Choroid plexus epithelial cell (primary cell): Measurements from ENCODE around the gene PLSCR4.

Experiments used
- DNase-seq: peaks from one replicate; pipeline ENCODE4 v3.0.0-alpha.2; 2010; ENCODE audit warnings: low read depth
- H3K4me3 ChIP-seq: 2 replicates; pipeline ENCODE4 v1.5.1; 2011; ENCODE audit warnings: low read depth, mild to moderate bottlenecking, control low read depth, low read length, moderate library complexity
- TF ChIP-seq, protein P1 (sequence below): conservative IDR thresholded peaks from 2 replicates; pipeline ENCODE4 v1.5.1; 2011; ENCODE audit warnings: low read depth, mild to moderate bottlenecking, control low read depth, inconsistent platforms, low read length, moderate library complexity

PLSCR4 gene

DNA sequence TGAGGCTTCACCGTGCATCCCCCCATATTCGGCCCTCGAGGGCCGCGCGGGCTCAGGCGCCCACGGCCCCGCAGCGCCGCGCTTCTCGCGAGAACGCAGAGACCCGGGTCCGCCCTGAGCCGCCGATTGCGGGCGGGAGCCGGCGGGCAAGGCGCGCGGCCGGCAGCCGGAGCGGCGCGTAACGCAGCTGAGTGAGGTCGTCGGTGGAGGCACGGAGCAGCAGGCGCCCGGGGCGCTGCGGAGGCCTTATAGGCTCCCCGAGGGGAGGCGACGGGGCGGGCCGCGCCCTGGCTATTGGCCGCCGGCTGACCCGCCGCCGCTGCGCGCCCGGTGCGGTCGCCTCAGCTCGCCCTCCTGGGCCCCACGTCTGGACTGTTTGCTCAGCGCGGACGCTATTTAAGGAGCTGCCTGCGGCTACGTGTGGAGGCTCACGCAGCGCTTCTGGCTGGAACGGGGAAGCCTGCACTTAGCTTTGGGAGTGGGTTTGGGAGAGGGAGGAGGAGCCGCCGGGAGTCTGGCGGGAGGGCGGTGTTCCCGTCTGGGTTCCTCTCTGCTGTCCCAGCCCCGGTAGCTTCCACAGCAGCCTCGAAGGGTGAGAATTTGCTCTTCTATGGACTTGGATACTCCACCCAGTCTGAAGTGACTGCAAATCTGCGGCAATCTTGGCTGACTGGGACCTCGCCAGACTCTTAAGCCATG, 89.8 kb downstream of the PLSCR4 start, which contains the start of gene PLOD2:
TSS of gene PLOD2 (minus strand) at position 221 of the 699 bp plus-strand sequence. CDS start at position 26, 195 bp downstream.
- DNase-seq: peak; percentile 94
- TF ChIP-seq, protein P1, sequence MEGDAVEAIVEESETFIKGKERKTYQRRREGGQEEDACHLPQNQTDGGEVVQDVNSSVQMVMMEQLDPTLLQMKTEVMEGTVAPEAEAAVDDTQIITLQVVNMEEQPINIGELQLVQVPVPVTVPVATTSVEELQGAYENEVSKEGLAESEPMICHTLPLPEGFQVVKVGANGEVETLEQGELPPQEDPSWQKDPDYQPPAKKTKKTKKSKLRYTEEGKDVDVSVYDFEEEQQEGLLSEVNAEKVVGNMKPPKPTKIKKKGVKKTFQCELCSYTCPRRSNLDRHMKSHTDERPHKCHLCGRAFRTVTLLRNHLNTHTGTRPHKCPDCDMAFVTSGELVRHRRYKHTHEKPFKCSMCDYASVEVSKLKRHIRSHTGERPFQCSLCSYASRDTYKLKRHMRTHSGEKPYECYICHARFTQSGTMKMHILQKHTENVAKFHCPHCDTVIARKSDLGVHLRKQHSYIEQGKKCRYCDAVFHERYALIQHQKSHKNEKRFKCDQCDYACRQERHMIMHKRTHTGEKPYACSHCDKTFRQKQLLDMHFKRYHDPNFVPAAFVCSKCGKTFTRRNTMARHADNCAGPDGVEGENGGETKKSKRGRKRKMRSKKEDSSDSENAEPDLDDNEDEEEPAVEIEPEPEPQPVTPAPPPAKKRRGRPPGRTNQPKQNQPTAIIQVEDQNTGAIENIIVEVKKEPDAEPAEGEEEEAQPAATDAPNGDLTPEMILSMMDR: no peak
- H3K4me3 ChIP-seq: peak within 1 kb of the TSS; percentile 84

DNA sequence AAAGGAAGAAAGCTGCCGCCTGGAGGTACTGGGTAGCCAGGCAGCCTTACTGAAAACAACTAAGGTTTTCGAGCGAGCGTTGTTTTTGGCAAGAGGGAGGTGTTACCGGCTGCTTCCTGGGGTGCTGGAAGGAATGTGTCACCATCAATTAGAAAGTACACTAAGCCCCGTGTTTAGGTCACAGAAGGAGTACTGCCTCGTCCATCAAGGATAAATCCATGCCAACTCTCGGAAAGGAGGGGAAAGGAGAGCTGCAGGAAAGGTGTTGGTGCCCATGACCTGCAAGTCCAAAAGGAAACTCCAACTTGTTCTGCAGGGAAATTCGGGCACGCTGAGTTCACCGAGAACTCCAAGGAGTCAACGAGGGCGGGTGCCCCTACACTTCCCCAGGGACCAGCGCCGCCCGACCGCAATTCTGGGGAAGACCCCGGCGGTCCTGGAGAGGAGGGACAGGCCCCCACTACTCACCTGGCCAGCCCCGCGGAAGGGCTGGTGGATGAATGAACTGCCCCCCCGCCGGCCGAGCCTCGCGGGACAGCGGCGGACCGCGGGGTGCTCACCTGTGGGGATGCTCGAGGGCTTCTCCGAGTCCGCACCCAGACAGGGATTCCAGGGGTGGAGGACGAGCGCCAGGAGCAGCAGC, 90.5 kb downstream of the PLSCR4 start:
- TF ChIP-seq, protein P1: peak; percentile 81
- peak; percentile 89 for DNase-seq
- peak overlapping the region; percentile 84 for H3K4me3 ChIP-seq

GRCh38 chr3:146159616-146160320, 91.1 kb downstream of the PLSCR4 start:
- peak overlapping the region; percentile 84 for H3K4me3 ChIP-seq
- TF ChIP-seq, protein P1: no peak
- no peak for DNase-seq

- peak overlapping the region; percentile 84 for H3K4me3 ChIP-seq
- TF ChIP-seq, protein P1: no peak
- peak; percentile 51 for DNase-seq
These were observed 91.9 kb downstream of the PLSCR4 start for GRCh38 chr3:146159037-146159436.

DNA sequence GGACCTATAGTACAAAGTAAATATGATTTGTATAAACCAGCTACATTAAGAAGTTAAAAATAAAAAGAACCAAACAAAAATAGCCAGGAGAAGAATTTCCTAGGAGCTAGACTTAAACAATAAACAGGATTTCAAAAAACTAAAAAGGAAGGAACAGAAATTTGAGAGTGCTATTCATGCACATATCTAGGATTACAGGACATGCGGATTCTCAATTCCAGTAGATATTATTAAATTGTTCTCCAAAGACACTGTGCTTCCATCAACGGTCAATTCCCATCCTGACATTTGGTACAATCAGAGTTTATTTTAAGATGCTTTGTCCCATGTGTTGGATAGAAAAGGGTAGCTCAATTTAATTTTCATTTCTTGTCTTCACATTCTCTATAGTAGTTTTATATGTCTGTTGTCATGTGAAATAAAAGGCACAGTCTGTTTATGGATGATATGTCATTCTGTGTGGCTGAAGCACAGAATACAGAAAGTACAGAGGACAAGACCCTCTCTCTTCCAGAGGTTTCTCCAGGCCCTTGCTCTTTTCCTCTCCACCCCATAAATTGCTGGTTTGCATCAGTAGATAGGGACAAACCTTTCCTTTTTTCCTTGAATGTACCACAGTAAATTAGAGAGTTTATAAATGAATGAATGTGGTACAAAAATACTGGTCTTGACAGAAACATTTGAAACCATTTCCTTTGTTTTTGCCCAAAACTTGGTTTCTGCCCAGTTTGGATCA, 93.4 kb downstream of the PLSCR4 start:
- peak overlapping the region; percentile 22 for H3K4me3 ChIP-seq
- no peak for DNase-seq
- TF ChIP-seq, protein P1: no peak

- DNase-seq: no peak
- no peak overlapping the region for H3K4me3 ChIP-seq
- TF ChIP-seq, protein P1: no peak
These were observed 94.1 kb downstream of the PLSCR4 start for GRCh38 chr3:146156666-146157314.
